Neural progenitor cell (in vitro differentiated cells): ENCODE data around the gene GRB2. TPM values are rescaled to one million over a fixed set of nuclear protein-coding genes. Genes with fewer than 3 reads are reported as not detected.
A peak's percentile ranks its signal among the peaks of the same experiment; 100 is the strongest.

ENCODE experiments used
- DNase-seq: peaks from one replicate; pipeline ENCODE4 v3.0.0-alpha.2; 2016; ENCODE audit warnings: low spot score
- H2AFZ ChIP-seq: fragments of 200-600 bp; sonication (generic); replicated peaks from 2 replicates; pipeline ENCODE4 v1.6.1; 2016; ENCODE audit warnings: antibody characterized with exemption
- H3F3A ChIP-seq: fragments of 200-600 bp; sonication (generic); 2 replicates; pipeline ENCODE4 v1.6.1; 2016; ENCODE audit warnings: antibody characterized with exemption, low read depth
- H3K27ac ChIP-seq: fragments of 200-600 bp; sonication (generic); 2 replicates; pipeline ENCODE4 v1.5.1; 2016; ENCODE audit warnings: mild to moderate bottlenecking
- H3K27me3 ChIP-seq: fragments of 200-600 bp; sonication (generic); 2 replicates; pipeline ENCODE4 v1.6.1; 2016; ENCODE audit warnings: mild to moderate bottlenecking, moderate library complexity
- H3K36me3 ChIP-seq: fragments of 200-600 bp; sonication (generic); 2 replicates; pipeline ENCODE4 v1.5.1; 2016
- H3K4me1 ChIP-seq: fragments of 200-600 bp; sonication (generic); 2 replicates; pipeline ENCODE4 v1.6.1; 2016; ENCODE audit warnings: mixed run types
- H3K4me2 ChIP-seq: fragments of 200-600 bp; sonication (generic); 2 replicates; pipeline ENCODE4 v1.6.1; 2016
- H3K4me3 ChIP-seq: fragments of 200-600 bp; sonication (generic); 2 replicates; pipeline ENCODE4 v1.5.1; 2016
- H3K79me2 ChIP-seq: fragments of 200-600 bp; sonication (generic); 2 replicates; pipeline ENCODE4 v1.6.1; 2016; ENCODE audit warnings: low read depth
- H3K9ac ChIP-seq: fragments of 200-600 bp; sonication (generic); 2 replicates; pipeline ENCODE4 v1.6.1; 2016
- H3K9me3 ChIP-seq: fragments of 200-600 bp; sonication (generic); 2 replicates; pipeline ENCODE4 v1.5.1; 2016; ENCODE audit warnings: low read depth
- H4K20me1 ChIP-seq: fragments of 200-600 bp; sonication (generic); 2 replicates; pipeline ENCODE4 v1.6.1; 2016; ENCODE audit warnings: low read depth
- H3K27ac Mint-ChIP-seq: 3 replicates; pipeline ENCODE4 v1.8.0; 2021; ENCODE audit warnings: mixed read lengths
- H3K27me3 Mint-ChIP-seq: 2 replicates; pipeline ENCODE4 v1.8.0; 2022; ENCODE audit warnings: low read depth, mild to moderate bottlenecking, inconsistent platforms, moderate library complexity, mixed read lengths; ENCODE audit not compliant: insufficient read depth
- H3K36me3 Mint-ChIP-seq: 3 replicates; pipeline ENCODE4 v1.8.0; 2021; ENCODE audit warnings: mixed read lengths
- H3K4me1 Mint-ChIP-seq: 3 replicates; pipeline ENCODE4 v1.8.0; 2021; ENCODE audit warnings: mixed read lengths
- H3K4me3 Mint-ChIP-seq: 3 replicates; pipeline ENCODE4 v1.8.0; 2021; ENCODE audit warnings: mild to moderate bottlenecking, moderate library complexity, mixed read lengths
- H3K9me3 Mint-ChIP-seq: 3 replicates; pipeline ENCODE4 v1.8.0; 2020; ENCODE audit warnings: mixed read lengths
- CTCF ChIP-seq: fragments of 200-600 bp; sonication (generic); IDR thresholded peaks from 2 replicates; pipeline ENCODE4 v1.5.1; 2017; ENCODE audit warnings: antibody characterized with exemption, mild to moderate bottlenecking
- EZH2 ChIP-seq: fragments of 200-600 bp; sonication (generic); IDR thresholded peaks from 2 replicates; pipeline ENCODE4 v1.6.1; 2017; ENCODE audit warnings: antibody characterized with exemption, mild to moderate bottlenecking, moderate library complexity
- EZH2phosphoT487 ChIP-seq: fragments of 200-600 bp; sonication (generic); IDR thresholded peaks from 2 replicates; pipeline ENCODE4 v1.6.1; 2017; ENCODE audit warnings: antibody characterized with exemption
- total RNA-seq: library from RNA; depleted of rRNA; stranded (reverse); fragments of >200 nt; gene quantifications from 2 replicates; pipeline ENCODE4 v1.2.3, GENCODE V29; 2015; ENCODE audit warnings: low replicate concordance

The GRB2 gene
- total RNA-seq, 1 donor from 2014 or later, result 72.5 TPM

- no peaks in the 10 kb centered on the region for H3K36me3 ChIP-seq
- H3K9me3 Mint-ChIP-seq, result no peaks in the 10 kb centered on the region
- H3K36me3 Mint-ChIP-seq, result peaks cover 4% of the 10 kb centered on the region
- peaks cover 27% of the 10 kb centered on the region for H3F3A ChIP-seq
- H3K79me2 ChIP-seq, result peaks cover 98% of the 10 kb centered on the region
- H3K4me3 Mint-ChIP-seq, result no peak overlapping the region
- H3K4me2 ChIP-seq, result no peak overlapping the region
- no peaks in the 10 kb centered on the region for H3K9me3 ChIP-seq
- peaks cover 5% of the 10 kb centered on the region for H3K4me1 ChIP-seq
- no peak overlapping the region for H3K27ac ChIP-seq
- H3K4me3 ChIP-seq, result no peak overlapping the region
- no peak for DNase-seq
- no peak overlapping the region for H2AFZ ChIP-seq
- H3K27me3 Mint-ChIP-seq, result peaks cover 2% of the 10 kb centered on the region
- H3K27ac Mint-ChIP-seq, result no peak overlapping the region
- no peak overlapping the region for H3K9ac ChIP-seq
- H3K27me3 ChIP-seq, result no peaks in the 10 kb centered on the region
- H4K20me1 ChIP-seq, result peaks cover 27% of the 10 kb centered on the region
- TF ChIP-seq EZH2 (no peak), EZH2phosphoT487 (no peak), CTCF (no peak)
- peaks cover 12% of the 10 kb centered on the region for H3K4me1 Mint-ChIP-seq
Observed at GRCh38 chr17:75400326-75400939, 5.0 kb downstream of the GRB2 start.

- Histone ChIP-seq H3K9me3 (no peaks in the 10 kb centered on the region), H3K27ac (no peak overlapping the region), H3K4me1 (peaks cover 12% of the 10 kb centered on the region), H2AFZ (no peak overlapping the region), H3K4me3 (no peak overlapping the region), H4K20me1 (peaks cover 8% of the 10 kb centered on the region), H3K4me2 (no peak overlapping the region), H3K9ac (no peak overlapping the region), H3K79me2 (peaks cover 94% of the 10 kb centered on the region), H3K36me3 (no peaks in the 10 kb centered on the region), H3K27me3 (no peaks in the 10 kb centered on the region), H3F3A (peaks cover 37% of the 10 kb centered on the region)
- Mint-ChIP-seq H3K4me3 (no peak overlapping the region), H3K27ac (no peak overlapping the region), H3K36me3 (peaks cover 4% of the 10 kb centered on the region), H3K4me1 (peaks cover 20% of the 10 kb centered on the region), H3K9me3 (no peaks in the 10 kb centered on the region), H3K27me3 (peaks cover 2% of the 10 kb centered on the region)
- no peak for TF ChIP-seq CTCF
- DNase-seq, result no peak
Observed at GRCh38 chr17:75398279-75398678, 7.2 kb downstream of the GRB2 start.

DNA sequence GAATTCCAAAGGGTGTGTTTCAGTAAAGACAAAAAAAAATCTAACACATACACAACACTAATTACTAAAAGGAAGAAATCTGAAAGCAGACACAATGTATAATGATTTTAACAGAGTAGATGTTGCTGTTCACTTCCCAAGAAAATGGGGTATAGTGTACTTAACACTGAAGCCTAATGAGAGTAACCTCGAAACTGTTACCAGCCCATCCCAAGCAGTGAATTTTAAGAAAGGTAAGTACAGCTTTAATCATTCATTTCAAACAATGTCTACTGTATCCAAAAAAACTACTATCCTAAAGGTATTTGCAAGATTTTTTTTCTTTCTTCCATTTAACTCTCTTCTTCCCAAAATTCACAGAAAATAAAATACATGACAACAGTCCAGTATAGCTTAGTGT, 8.3 kb downstream of the GRB2 start:
- Histone ChIP-seq H3F3A (peaks cover 41% of the 10 kb centered on the region), H3K27ac (peak overlapping the region; percentile 23), H4K20me1 (peaks cover 8% of the 10 kb centered on the region), H3K9me3 (no peaks in the 10 kb centered on the region), H3K4me3 (no peak overlapping the region), H3K27me3 (no peaks in the 10 kb centered on the region), H3K9ac (peak overlapping the region; percentile 6), H2AFZ (no peak overlapping the region), H3K4me1 (peaks cover 21% of the 10 kb centered on the region), H3K4me2 (no peak overlapping the region), H3K36me3 (peaks cover 1% of the 10 kb centered on the region), H3K79me2 (peaks cover 94% of the 10 kb centered on the region)
- Mint-ChIP-seq H3K27me3 (peaks cover 2% of the 10 kb centered on the region), H3K9me3 (no peaks in the 10 kb centered on the region), H3K36me3 (peaks cover 4% of the 10 kb centered on the region), H3K27ac (peak overlapping the region; percentile 21), H3K4me3 (no peak overlapping the region), H3K4me1 (peaks cover 25% of the 10 kb centered on the region)
- TF ChIP-seq EZH2, result no peak
- TF ChIP-seq EZH2phosphoT487, result no peak
- no peak for TF ChIP-seq CTCF
- DNase-seq, result no peak
